Activated CD4-positive, alpha-beta T cell treated with anti-CD3 and anti-CD28 coated beads, Interleukin-2, amount 50 U/mL, for 24 hours (primary cell): Measurements from ENCODE around the gene NFATC1.

Experiments used
- DNase-seq, 2 donors: peaks; one replicate each; pipeline ENCODE4 v3.0.0-alpha.2; 2020; ENCODE audit warnings: low read depth in 1 of 2, low spot score in 1 of 2

NFATC1 gene

GRCh38 chr18:79530821-79531220 lies 135.1 kb downstream of the NFATC1 start:
- no peak for DNase-seq

GRCh38 chr18:79531386-79531785 lies 135.7 kb downstream of the NFATC1 start:
- DNase-seq = no peak

GRCh38 chr18:79531926-79532312 lies 136.2 kb downstream of the NFATC1 start:
- no peak for DNase-seq

GRCh38 chr18:79532313-79533007 lies 136.7 kb downstream of the NFATC1 start:
- no peak for DNase-seq

GRCh38 chr18:79533146-79533545 lies 137.4 kb downstream of the NFATC1 start:
- no peak for DNase-seq

GRCh38 chr18:79533591-79533990 lies 137.9 kb downstream of the NFATC1 start:
- no peak for DNase-seq

- no peak for DNase-seq
Observed at GRCh38 chr18:79534356-79534755, 138.6 kb downstream of the NFATC1 start.

GRCh38 chr18:79537758-79538157 lies 142.0 kb downstream of the NFATC1 start:
- no peak for DNase-seq

- DNase-seq = no peak
Observed at GRCh38 chr18:79538635-79539034, 142.9 kb downstream of the NFATC1 start.

- no peak for DNase-seq
Observed at GRCh38 chr18:79540161-79540903, 144.6 kb downstream of the NFATC1 start.

- no peak for DNase-seq
Observed at GRCh38 chr18:79540904-79541282, 145.2 kb downstream of the NFATC1 start.

GRCh38 chr18:79542213-79542612 lies 146.5 kb downstream of the NFATC1 start:
- DNase-seq = no peak

GRCh38 chr18:79542876-79543750 lies 147.4 kb downstream of the NFATC1 start:
- no peak for DNase-seq

- no peak for DNase-seq
Observed at GRCh38 chr18:79543861-79544385, 148.2 kb downstream of the NFATC1 start.

GRCh38 chr18:79544386-79544963 lies 148.7 kb downstream of the NFATC1 start:
- no peak for DNase-seq

GRCh38 chr18:79545255-79545654 lies 149.5 kb downstream of the NFATC1 start:
- no peak for DNase-seq

GRCh38 chr18:79545736-79546171 lies 150.0 kb downstream of the NFATC1 start:
- DNase-seq = no peak

GRCh38 chr18:79546781-79547272 lies 151.1 kb downstream of the NFATC1 start:
- DNase-seq = no peak

- DNase-seq = no peak
Observed at GRCh38 chr18:79547413-79548076, 151.8 kb downstream of the NFATC1 start.

- DNase-seq = no peak
Observed at GRCh38 chr18:79548077-79548450, 152.3 kb downstream of the NFATC1 start.

- DNase-seq = no peak
Observed at GRCh38 chr18:79548621-79548985, 152.9 kb downstream of the NFATC1 start.
